OCI-LY3 (cell line): ENCODE data around the gene SYNE3.

Source experiments
- H2AFZ ChIP-seq: fragments of 200-600, 300-600 bp; shearing (Covaris generic); 2 replicates; pipeline ENCODE4 v1.6.0; 2014; ENCODE audit warnings: antibody characterized with exemption, low read depth, low read length
- H3K27ac ChIP-seq: fragments of 200-600, 300-600 bp; sonication (generic); 2 replicates; pipeline ENCODE4 v1.5.1; 2014; ENCODE audit warnings: mild to moderate bottlenecking, low read length, moderate library complexity, mixed read lengths
- H3K27me3 ChIP-seq: fragments of 200-600, 300-600 bp; sonication (generic); 2 replicates; pipeline ENCODE4 v1.6.1; 2014; ENCODE audit warnings: low read depth, low read length, mixed read lengths
- H3K36me3 ChIP-seq: fragments of 200-600, 300-600 bp; sonication (generic); replicated peaks from 2 replicates; pipeline ENCODE3; 2014; ENCODE audit warnings: low read depth, low read length, mixed read lengths
- H3K4me1 ChIP-seq: fragments of 300-600, 200-600 bp; sonication (generic); 2 replicates; pipeline ENCODE4 v1.6.1; 2014; ENCODE audit warnings: low read length, mixed read lengths
- H3K4me2 ChIP-seq: fragments of 200-600, 300-600 bp; sonication (generic); 2 replicates; pipeline ENCODE4 v1.6.1; 2014; ENCODE audit warnings: low read length, mixed read lengths
- H3K4me3 ChIP-seq: fragments of 300-600, 200-600 bp; sonication (generic); 2 replicates; pipeline ENCODE4 v1.5.1; 2014; ENCODE audit warnings: antibody characterized with exemption, mild to moderate bottlenecking, low read length, moderate library complexity
- H3K79me2 ChIP-seq: fragments of 300-600, 200-600 bp; shearing (Covaris generic); 2 replicates; pipeline ENCODE4 v1.6.1; 2014; ENCODE audit warnings: mild to moderate bottlenecking, low read length, mixed read lengths
- H3K9ac ChIP-seq: fragments of 300-600, 200-600 bp; shearing (Covaris generic); 2 replicates; pipeline ENCODE4 v1.6.0; 2014; ENCODE audit warnings: mild to moderate bottlenecking, low read length, moderate library complexity
- H3K9me3 ChIP-seq: fragments of 200-600, 300-600 bp; shearing (Covaris generic); 2 replicates; pipeline ENCODE4 v1.6.1; 2014; ENCODE audit warnings: low read length, mixed read lengths; ENCODE audit not compliant: insufficient read depth
- H4K20me1 ChIP-seq: fragments of 200-600, 300-600 bp; sonication (generic); 2 replicates; pipeline ENCODE4 v1.6.1; 2016; ENCODE audit warnings: low read length, mixed read lengths; ENCODE audit not compliant: insufficient read depth
- CTCF ChIP-seq: fragments of 200-600, 300-600 bp; sonication (generic); IDR thresholded peaks from 2 replicates; pipeline ENCODE4 v1.5.1; 2014; ENCODE audit warnings: antibody characterized with exemption, low read length, low read depth
- EZH2phosphoT487 ChIP-seq: fragments of 200-600 bp; shearing (Covaris generic); IDR thresholded peaks from 2 replicates; pipeline ENCODE4 v1.6.1; 2018; ENCODE audit warnings: antibody characterized with exemption, mixed run types, low read depth

SYNE3 gene

GRCh38 chr14:95555053-95555452 is 38.6 kb upstream of the SYNE3 start:
- Histone ChIP-seq H3K9ac (no peak overlapping the region), H3K27ac (no peak overlapping the region)

GRCh38 chr14:95553141-95553540 is 36.7 kb upstream of the SYNE3 start:
- Histone ChIP-seq H4K20me1 (no peaks in the 10 kb centered on the region), H3K79me2 (no peaks in the 10 kb centered on the region), H3K9ac (no peak overlapping the region), H2AFZ (no peak overlapping the region), H3K4me3 (no peak overlapping the region), H3K36me3 (no peaks in the 10 kb centered on the region), H3K9me3 (no peaks in the 10 kb centered on the region), H3K4me2 (no peak overlapping the region), H3K4me1 (no peaks in the 10 kb centered on the region), H3K27me3 (no peaks in the 10 kb centered on the region), H3K27ac (no peak overlapping the region)
- no peak for TF ChIP-seq CTCF
- TF ChIP-seq EZH2phosphoT487 = no peak

More at GRCh38 chr14:95555053-95555452, 38.6 kb upstream of the SYNE3 start:
- TF ChIP-seq CTCF (no peak), EZH2phosphoT487 (no peak)
- H3K4me3 ChIP-seq = no peak overlapping the region
- H2AFZ ChIP-seq = no peak overlapping the region
- no peaks in the 10 kb centered on the region for H3K79me2 ChIP-seq
- H3K9me3 ChIP-seq = no peaks in the 10 kb centered on the region
- H3K27me3 ChIP-seq = no peaks in the 10 kb centered on the region
- no peaks in the 10 kb centered on the region for H4K20me1 ChIP-seq
- H3K4me1 ChIP-seq = no peaks in the 10 kb centered on the region
- H3K4me2 ChIP-seq = no peak overlapping the region
- H3K36me3 ChIP-seq = no peaks in the 10 kb centered on the region

- H3K4me2 ChIP-seq = no peak overlapping the region
- no peaks in the 10 kb centered on the region for H3K79me2 ChIP-seq
- no peak overlapping the region for H3K9ac ChIP-seq
- no peak overlapping the region for H3K4me3 ChIP-seq
- no peak overlapping the region for H3K27ac ChIP-seq
- peaks cover 4% of the 10 kb centered on the region; the same call in 1 of the 2 replicates for H4K20me1 ChIP-seq
- no peaks in the 10 kb centered on the region for H3K9me3 ChIP-seq
- H3K27me3 ChIP-seq = no peaks in the 10 kb centered on the region
- no peaks in the 10 kb centered on the region for H3K36me3 ChIP-seq
- no peak overlapping the region for H2AFZ ChIP-seq
- TF ChIP-seq CTCF (no peak), EZH2phosphoT487 (no peak)
- no peaks in the 10 kb centered on the region for H3K4me1 ChIP-seq
Measured at GRCh38 chr14:95551435-95551834, 35.0 kb upstream of the SYNE3 start.

GRCh38 chr14:95549656-95550585 is 33.5 kb upstream of the SYNE3 start:
- Histone ChIP-seq H3K27me3 (no peaks in the 10 kb centered on the region), H3K4me2 (no peak overlapping the region), H3K36me3 (peaks cover 1% of the 10 kb centered on the region), H3K27ac (no peak overlapping the region), H3K4me3 (no peak overlapping the region), H2AFZ (no peak overlapping the region), H3K4me1 (no peaks in the 10 kb centered on the region), H3K9me3 (no peaks in the 10 kb centered on the region), H3K9ac (no peak overlapping the region), H4K20me1 (peaks cover 8% of the 10 kb centered on the region; the same call in 1 of the 2 replicates), H3K79me2 (no peaks in the 10 kb centered on the region)
- TF ChIP-seq CTCF (no peak), EZH2phosphoT487 (no peak)
